ENCODE results near the gene VPS13A. TPM values are rescaled to one million over a fixed set of nuclear protein-coding genes. Genes with fewer than 3 reads are reported as not detected.

The VPS13A gene
- total RNA-seq, 4 donors from 2014 or later = 16.4 to 51.0 (median 29.4) TPM

DNA sequence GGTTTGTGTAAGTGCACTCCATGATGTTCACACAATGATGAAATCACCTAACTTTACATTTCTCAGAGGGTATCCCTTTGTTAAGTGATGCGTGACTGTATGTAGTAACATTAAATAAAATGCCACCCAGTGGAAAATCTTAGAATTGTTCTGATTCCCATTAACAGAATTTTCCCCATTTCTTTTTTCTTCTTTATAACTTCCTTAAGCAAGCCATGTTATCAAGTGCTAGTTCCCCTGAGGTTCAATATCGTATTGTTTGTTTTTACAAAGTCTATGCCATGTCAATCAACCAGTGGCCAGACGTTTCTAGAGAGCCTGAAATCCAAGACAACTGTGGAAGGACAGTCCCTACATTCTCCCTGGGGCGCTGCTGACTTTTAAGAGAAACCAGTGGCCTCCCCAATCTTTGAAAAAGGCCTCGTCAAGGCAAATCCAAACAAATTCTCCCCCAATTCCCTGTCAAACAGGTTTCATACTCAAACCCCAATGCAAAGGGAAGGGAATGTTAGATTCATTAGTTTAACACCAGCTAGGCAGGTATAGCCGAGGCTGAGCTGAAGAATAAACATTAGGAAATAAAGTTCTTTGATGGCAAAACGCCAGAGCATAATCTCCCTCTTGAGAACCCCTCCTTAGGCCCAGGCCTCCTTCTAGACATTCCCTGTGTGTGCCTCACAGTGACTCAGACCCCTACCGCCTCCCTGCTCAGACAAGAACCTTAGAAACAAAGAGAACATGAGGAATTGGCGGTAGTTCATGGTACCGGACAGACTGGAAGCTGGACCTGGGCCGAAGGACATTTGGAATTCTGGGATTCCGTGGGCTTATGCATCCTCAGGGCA is 272.1 kb downstream of the VPS13A start:
- TF ChIP-seq, protein P1, sequence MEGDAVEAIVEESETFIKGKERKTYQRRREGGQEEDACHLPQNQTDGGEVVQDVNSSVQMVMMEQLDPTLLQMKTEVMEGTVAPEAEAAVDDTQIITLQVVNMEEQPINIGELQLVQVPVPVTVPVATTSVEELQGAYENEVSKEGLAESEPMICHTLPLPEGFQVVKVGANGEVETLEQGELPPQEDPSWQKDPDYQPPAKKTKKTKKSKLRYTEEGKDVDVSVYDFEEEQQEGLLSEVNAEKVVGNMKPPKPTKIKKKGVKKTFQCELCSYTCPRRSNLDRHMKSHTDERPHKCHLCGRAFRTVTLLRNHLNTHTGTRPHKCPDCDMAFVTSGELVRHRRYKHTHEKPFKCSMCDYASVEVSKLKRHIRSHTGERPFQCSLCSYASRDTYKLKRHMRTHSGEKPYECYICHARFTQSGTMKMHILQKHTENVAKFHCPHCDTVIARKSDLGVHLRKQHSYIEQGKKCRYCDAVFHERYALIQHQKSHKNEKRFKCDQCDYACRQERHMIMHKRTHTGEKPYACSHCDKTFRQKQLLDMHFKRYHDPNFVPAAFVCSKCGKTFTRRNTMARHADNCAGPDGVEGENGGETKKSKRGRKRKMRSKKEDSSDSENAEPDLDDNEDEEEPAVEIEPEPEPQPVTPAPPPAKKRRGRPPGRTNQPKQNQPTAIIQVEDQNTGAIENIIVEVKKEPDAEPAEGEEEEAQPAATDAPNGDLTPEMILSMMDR (IDR thresholded peaks at IDR 0.05 in 4 of 5, conservative IDR thresholded peaks at IDR 0.05 in 1 of 5) = no peak
- no peak for TF ChIP-seq POLR2A (IDR thresholded peaks at IDR 0.05)
- in situ Hi-C loops (cut with MboI; ENCODE audit: low sequenced_read_pairs in 4 of 4) (loop anchor here (10.0 to 25.0 kb wide), 6 partner anchors 195 to 595 kb away; partner anchors contain the start of genes GNAQ (in 3 of the 4) and GNA14 (in 1 of the 4)), intact Hi-C loops (cut with DNase I; ENCODE audit: low total_unique reads) (loop anchor here (10.0 kb wide), 1 partner anchor 395 kb away; no protein-coding TSS in a partner anchor)
- H3K27me3 ChIP-seq = no peaks in the 10 kb centered on the region
- H3K27ac ChIP-seq = no peak overlapping the region
- H3K4me1 ChIP-seq = no peaks in the 10 kb centered on the region
- H3K36me3 ChIP-seq = no peaks in the 10 kb centered on the region
- H3K9me3 ChIP-seq = no peaks in the 10 kb centered on the region
- no peak overlapping the region for H3K4me3 ChIP-seq
- ATAC-seq (no peak), DNase-seq (no peak)

DNA sequence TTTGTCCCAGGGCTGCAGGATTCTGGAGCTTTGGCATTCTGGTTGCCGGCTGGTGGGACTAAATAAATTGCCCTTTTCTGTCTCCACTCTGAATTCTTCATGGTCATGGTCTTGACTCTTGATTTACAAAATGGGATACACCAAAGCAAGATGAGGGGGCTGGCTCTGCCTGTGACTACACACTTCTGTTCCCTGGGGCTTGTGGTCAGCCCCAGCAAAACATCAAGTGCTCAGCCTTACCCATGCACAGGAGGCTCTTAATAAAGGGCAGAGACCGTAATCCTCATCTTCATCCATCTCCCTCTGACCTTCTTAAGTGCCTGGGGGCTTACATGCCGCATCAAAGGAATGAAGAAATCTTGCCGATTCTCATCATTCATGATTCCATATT is 272.7 kb downstream of the VPS13A start:
- in situ Hi-C loops (cut with MboI; ENCODE audit: low sequenced_read_pairs in 4 of 4) (loop anchor here in 3 of 4 donors (10.0 to 25.0 kb wide), 3 partner anchors 195 to 587 kb away; partner anchors contain the start of genes GNA14 (in 1 of the 3) and GNAQ (in 1 of the 3)), intact Hi-C loops (cut with DNase I; ENCODE audit: low total_unique reads) (loop anchor here (10.0 kb wide), 1 partner anchor 395 kb away; no protein-coding TSS in a partner anchor)
- DNase-seq (no peak), ATAC-seq (no peak)
- Histone ChIP-seq H3K36me3 (no peaks in the 10 kb centered on the region), H3K4me1 (no peaks in the 10 kb centered on the region), H3K27ac (no peak overlapping the region), H3K27me3 (no peaks in the 10 kb centered on the region), H3K4me3 (no peak overlapping the region), H3K9me3 (no peaks in the 10 kb centered on the region)
- no peak for TF ChIP-seq POLR2A (IDR thresholded peaks at IDR 0.05)
- TF ChIP-seq, protein P1 (IDR thresholded peaks at IDR 0.05 in 4 of 5, conservative IDR thresholded peaks at IDR 0.05 in 1 of 5) = no peak

DNA sequence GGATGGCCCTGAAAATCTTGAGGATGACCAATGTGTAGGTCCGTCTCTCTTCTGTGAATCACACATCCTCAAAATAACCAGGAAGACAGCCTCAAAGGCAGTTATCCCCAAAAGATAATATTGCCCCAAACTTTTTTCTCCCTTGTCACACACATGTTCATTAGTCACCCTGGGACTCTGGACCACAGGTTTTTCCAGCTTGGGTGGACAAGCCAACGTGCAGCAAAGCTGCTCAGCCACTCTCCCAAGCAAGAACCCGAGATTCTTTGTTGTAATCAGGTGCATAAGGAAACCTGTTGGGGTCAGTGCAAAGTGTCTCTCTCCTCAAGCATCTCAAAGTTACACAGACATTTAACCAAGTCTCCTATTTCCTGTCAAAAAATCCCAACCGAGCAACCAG is 274.2 kb downstream of the VPS13A start:
- DNase-seq (no peak), ATAC-seq (no peak)
- Histone ChIP-seq H3K27ac (no peak overlapping the region), H3K36me3 (no peaks in the 10 kb centered on the region), H3K4me3 (no peak overlapping the region), H3K27me3 (no peaks in the 10 kb centered on the region), H3K4me1 (no peaks in the 10 kb centered on the region), H3K9me3 (no peaks in the 10 kb centered on the region)
- in situ Hi-C loops (cut with MboI; ENCODE audit: low sequenced_read_pairs in 4 of 4) = loop anchor here in 3 of 4 donors (10.0 to 25.0 kb wide), 3 partner anchors 193 to 586 kb away; partner anchors contain the start of genes GNA14 (in 1 of the 3) and GNAQ (in 1 of the 3)
- intact Hi-C loops (cut with DNase I; ENCODE audit: low total_unique reads) = loop anchor here (10.0 kb wide), 1 partner anchor 393 kb away; no protein-coding TSS in a partner anchor
- no peak for TF ChIP-seq POLR2A (IDR thresholded peaks at IDR 0.05)

DNA sequence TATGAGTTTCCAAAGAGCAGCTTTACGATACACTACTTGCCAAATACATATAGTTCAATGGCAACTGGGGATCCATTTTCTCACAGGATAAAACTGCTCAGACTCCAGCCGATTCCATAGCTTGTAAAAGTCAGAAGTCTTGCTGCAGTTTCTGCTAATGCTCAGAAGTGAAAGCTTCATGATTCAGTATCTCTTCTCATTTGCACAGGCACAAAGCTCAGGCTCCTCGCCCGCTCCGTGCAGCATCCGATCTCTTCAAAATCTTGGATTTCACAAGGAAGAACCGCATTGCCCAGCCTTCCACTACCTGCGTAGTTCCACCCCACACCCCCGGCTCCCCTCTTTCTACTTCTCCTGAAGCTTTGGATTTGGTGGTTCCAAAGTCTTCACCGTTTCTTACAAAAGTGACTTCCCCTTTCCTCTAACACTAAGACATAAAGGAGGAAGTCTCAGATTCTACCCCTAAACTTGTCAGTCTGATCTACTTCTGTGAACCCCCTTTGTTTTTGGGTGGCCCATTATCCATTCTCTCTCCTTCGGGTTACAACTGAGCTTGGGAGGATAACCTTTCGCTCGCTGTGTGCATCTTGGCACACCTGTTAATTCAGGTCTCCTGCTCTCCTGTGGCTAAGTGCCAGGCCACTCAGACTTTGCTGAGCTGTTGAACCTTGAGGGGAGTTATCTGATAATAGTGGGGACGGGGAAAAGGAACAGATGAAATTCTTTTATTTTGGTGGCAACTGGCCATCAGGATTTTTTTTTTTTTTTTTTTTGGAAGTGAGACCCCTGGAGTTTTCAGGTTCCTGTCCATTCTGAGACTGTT is 276.7 kb downstream of the VPS13A start:
- TF ChIP-seq POLR2A (IDR thresholded peaks at IDR 0.05) = no peak
- TF ChIP-seq, protein P1 (IDR thresholded peaks at IDR 0.05 in 4 of 5, conservative IDR thresholded peaks at IDR 0.05 in 1 of 5) = no peak
- in situ Hi-C loops (cut with MboI; ENCODE audit: low sequenced_read_pairs in 4 of 4) = loop anchor here in 3 of 4 donors (10.0 to 25.0 kb wide), 3 partner anchors 191 to 583 kb away; partner anchors contain the start of genes GNA14 (in 1 of the 3) and GNAQ (in 1 of the 3)
- H3K4me3 ChIP-seq = no peak overlapping the region

More for the DNA sequence above, 276.7 kb downstream of the VPS13A start:
- intact Hi-C loops (cut with DNase I; ENCODE audit: low total_unique reads) = loop anchor here (10.0 kb wide), 1 partner anchor 391 kb away; no protein-coding TSS in a partner anchor
- H3K27me3 ChIP-seq = no peaks in the 10 kb centered on the region
- H3K36me3 ChIP-seq = no peaks in the 10 kb centered on the region
- no peaks in the 10 kb centered on the region for H3K9me3 ChIP-seq
- no peaks in the 10 kb centered on the region for H3K4me1 ChIP-seq
- DNase-seq = no peak
- no peak overlapping the region for H3K27ac ChIP-seq
- no peak for ATAC-seq
